Esophagus muscularis mucosa (tissue), 4 donors: Measurements from ENCODE around the gene DCLRE1B.

Experiments
- EP300 ChIP-seq: sonication (generic); formaldehyde crosslinking; IDR thresholded peaks from one replicate; pipeline ENCODE4 v1.6.1; 2017; ENCODE audit warnings: antibody characterized with exemption
- POLR2A ChIP-seq: fragments of 450-650 bp; IDR thresholded peaks from one replicate; pipeline ENCODE4 v1.6.1; 2017; ENCODE audit warnings: antibody characterized with exemption, moderate library complexity, mild to moderate bottlenecking, low read depth
- POLR2AphosphoS5 ChIP-seq, 2 donors: sonication (generic); formaldehyde crosslinking; IDR thresholded peaks; one replicate each; pipeline ENCODE4 v1.6.1; 2017; ENCODE audit warnings: antibody characterized with exemption in 2 of 2
- TF ChIP-seq, protein P1 (sequence below), 3 experiments: fragments of 200-600 bp in 2 of 3; fragments of 450-650 bp in 1 of 3; sonication (generic) in 2 of 3; IDR thresholded peaks; one replicate each; pipeline ENCODE4 v1.5.1; 2017 to 2019; ENCODE audit warnings: antibody characterized with exemption in 3 of 3, mild to moderate bottlenecking in 2 of 3, moderate library complexity in 1 of 3

DNA sequence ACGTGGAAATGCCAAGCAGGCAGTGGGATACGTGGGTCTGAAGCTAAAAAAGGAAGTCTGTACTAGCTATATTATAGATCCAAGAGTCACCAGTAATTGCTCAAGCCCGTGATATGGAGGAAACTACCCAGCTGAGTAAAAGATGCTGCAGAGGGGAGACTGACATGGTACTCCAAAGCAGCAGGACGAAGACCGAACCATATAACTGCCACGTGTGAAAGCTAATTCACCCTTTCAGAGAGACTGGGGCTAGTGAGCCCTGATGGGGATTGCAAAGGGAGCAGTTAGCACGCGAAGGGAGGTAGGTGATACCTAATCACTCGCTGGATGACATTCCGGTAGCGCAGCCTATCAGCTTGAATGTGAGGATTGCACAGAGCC is 843 bp upstream of the DCLRE1B start:
- no peak for TF ChIP-seq EP300
- TF ChIP-seq POLR2A, result no peak
- TF ChIP-seq, protein P1, sequence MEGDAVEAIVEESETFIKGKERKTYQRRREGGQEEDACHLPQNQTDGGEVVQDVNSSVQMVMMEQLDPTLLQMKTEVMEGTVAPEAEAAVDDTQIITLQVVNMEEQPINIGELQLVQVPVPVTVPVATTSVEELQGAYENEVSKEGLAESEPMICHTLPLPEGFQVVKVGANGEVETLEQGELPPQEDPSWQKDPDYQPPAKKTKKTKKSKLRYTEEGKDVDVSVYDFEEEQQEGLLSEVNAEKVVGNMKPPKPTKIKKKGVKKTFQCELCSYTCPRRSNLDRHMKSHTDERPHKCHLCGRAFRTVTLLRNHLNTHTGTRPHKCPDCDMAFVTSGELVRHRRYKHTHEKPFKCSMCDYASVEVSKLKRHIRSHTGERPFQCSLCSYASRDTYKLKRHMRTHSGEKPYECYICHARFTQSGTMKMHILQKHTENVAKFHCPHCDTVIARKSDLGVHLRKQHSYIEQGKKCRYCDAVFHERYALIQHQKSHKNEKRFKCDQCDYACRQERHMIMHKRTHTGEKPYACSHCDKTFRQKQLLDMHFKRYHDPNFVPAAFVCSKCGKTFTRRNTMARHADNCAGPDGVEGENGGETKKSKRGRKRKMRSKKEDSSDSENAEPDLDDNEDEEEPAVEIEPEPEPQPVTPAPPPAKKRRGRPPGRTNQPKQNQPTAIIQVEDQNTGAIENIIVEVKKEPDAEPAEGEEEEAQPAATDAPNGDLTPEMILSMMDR (IDR thresholded peaks at IDR 0.05), result no peak
- no peak for TF ChIP-seq POLR2AphosphoS5 (IDR thresholded peaks at IDR 0.05)
